Hippocampal formation (tissue), 2 donors: Measurements from ENCODE around the gene EFNA4.

Experiments
- DNase-seq, 2 donors: peaks; one replicate each; lab custom pipeline; 2025; lab: John Stamatoyannopoulos, UW

The EFNA4 gene

DNA sequence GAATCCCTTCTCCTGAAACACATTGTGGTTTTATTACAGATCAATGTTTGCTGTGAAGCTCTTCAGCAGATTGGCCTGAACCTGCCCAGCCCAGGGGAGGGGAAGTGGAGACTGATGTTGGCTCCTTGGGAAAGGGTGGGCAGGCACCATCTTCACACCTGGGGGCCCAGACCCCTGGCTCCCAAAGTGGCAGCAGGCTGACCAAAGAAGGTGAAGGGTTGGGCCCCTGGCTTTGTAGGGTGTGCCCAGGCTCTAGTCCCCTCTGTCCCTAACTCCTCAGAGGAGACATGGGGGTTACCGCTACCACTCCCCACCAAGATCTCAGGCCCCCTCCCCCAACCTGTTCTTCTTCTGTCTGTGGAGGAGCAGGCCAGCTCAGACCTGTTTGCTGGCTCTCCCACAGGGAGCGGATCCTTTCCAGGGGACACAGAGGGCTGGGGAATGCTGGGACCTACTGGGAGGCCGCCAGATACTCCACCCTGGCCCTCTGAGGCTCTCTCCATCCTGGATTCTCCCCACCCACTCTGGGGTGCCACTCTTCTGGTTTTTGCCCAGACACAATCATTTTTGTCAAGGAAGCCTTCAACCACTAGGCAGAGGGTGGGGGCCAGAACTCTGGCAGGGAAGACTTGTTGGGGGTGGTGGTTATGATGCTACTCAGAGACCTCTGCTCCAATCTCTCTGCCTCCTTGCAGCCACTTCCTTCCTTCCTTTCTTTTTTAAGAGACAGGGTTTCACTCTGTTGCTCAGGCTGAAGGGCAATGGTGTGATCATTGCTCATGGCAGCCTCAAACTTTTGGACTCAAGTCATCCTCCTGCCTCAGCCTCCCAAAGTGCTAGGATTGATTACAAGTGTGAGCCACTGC is 10.1 kb downstream of the EFNA4 start:
- DNase-seq: no peak

GRCh38 chr1:155075535-155075934 is 12.0 kb downstream of the EFNA4 start:
- DNase-seq: no peak

DNA sequence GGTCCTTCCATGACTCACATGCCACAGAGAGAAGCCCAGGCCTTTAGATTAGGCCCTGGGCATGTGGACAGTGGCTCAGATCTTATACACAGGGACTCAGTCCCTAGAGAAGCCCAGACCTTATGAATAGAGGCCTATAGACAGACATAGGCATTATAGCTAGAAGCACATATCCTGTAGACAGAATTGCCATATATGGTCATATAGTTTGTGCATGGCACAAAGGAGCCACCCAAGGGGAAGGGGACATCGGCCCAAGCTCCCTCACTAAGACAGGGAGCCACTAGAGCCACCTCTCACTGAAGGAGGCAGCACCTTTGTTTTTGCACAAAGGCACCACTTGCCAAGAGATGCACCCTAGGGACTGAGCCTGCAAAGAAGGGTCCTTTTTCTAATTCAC is 12.8 kb downstream of the EFNA4 start:
- DNase-seq: no peak

- no peak for DNase-seq
Measured at GRCh38 chr1:155077346-155077745, 13.8 kb downstream of the EFNA4 start.

DNA sequence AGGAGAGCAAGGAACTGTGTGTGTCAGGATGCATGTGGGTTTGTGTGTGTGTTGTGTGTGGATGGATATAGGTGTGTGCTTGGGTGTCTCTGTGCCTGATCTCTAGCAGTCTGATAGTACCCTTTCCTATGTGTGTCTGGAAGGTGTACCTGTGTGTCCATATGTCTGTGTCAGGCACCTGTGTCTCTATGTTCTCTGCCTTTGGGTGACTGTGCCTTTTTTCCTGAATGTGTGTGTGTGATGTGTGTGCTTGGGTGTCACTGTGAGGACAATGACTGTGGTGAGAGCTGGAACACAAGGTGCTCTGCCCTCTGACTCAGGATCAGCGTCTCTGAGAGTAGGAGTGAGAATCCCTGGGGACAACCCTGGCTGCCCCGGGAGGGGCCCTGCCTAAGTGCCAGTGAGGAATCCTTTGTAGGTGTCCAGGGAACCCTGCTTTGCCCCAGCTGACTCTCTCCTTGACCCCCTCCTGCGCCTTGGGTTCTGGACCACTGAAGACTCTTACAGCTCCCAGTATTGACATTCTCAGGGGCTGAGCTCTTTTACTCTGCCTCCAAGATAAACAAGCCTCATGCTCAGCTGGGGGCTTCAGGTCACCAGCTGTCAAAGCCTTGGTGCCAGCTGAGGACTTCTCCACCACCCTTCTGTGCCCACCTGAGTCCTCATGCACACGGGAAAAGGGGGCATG is 14.4 kb downstream of the EFNA4 start:
- no peak for DNase-seq

DNA sequence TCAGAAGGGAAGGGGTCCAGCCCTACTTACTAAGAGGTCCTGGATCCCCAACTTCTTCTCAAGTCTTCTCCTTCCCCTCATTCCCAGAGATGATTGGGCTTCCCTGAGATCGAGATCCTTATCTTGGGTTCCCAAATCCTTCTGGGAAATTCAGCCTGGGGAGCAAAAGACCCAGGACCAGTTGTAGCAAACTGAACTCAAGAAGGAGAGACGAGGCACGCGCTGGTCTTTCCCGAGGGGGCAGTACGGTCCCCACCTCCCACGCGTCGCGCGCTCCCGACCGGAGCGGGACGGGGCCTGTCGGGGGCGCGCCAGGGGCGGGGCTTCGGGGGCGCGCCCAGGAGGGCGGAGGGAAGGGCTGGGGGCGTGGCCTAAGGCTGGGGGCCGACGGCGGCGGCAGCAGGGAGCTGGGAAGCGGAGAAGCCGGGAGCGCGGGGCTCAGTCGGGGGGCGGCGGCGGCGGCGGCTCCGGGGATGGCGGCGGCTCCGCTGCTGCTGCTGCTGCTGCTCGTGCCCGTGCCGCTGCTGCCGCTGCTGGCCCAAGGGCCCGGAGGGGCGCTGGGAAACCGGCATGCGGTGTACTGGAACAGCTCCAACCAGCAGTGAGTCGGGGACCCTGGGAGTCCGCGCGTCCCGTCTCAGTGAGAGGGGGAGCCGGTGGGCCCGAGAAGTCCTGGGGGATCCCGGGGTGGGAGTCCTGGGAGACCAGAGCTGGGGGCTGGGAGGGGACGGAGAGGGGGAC is 15.1 kb downstream of the EFNA4 start, which contains the start of gene EFNA3:
EFNA3 (plus strand) TSS at position 369 of the 741 bp plus-strand sequence; CDS start at position 474, 105 bp downstream.
- peak in 1 of 2 donors; percentile 35 for DNase-seq

DNA sequence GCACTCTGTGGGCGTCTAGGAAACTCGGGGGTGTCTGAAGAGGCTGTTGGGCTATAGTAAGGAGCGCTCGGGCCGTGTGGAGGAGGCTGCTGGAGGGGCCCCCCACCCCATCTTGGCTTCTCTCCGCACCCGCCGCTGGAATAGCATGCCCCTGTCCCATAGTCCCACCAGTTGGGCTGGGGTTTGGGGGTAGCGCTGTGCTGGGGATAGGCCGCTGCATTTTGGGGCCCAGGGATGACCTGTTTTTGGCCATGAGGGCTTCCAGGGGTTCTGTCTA is 15.6 kb downstream of the EFNA4 start:
- DNase-seq: no peak

GRCh38 chr1:155079487-155080311 is 16.2 kb downstream of the EFNA4 start:
- DNase-seq: no peak

- no peak for DNase-seq
Measured at GRCh38 chr1:155080312-155081228, 17.0 kb downstream of the EFNA4 start.

DNA sequence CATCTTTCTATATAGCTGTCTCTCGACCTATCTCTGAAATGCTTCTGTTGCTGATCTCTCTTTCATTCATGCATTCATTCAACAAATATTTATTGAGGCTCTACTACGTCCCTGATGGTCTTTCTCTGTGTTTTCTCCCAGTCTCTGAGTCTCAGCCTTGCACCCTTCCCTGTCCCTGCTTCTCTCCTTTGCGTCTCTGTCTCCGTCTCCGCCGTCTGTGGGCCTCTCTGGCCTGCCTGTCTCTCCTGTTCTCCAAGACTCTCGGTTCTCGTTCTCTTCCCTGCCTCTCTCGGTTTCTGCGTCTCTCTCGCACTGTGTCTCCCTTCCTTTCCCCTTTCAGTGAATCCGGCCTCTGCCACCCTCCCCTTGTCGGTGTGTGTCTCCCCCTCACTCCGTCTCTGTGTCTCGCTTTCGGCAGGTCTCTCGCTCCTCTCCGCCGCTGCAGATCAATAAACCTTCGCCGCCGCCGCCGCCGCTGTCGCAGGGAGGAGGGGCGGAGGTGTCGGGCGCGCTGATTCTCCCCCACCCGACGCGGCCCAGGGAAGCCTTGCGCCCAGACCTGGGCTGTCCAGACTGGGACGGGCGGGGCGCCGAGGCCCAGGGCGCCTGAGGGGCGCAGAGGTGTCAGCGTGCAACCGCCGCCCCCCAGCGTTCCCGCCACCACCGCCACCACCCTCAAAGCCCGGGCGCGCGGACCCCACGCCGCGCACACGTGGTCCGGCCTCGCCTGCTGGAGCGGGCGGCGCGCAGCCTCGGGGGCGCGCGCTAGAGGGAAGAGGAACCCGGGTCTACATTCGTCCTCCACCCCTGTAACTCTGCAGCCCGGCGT is 18.1 kb downstream of the EFNA4 start:
- no peak for DNase-seq

GRCh38 chr1:155082301-155083051 is 18.9 kb downstream of the EFNA4 start:
- DNase-seq: no peak

DNA sequence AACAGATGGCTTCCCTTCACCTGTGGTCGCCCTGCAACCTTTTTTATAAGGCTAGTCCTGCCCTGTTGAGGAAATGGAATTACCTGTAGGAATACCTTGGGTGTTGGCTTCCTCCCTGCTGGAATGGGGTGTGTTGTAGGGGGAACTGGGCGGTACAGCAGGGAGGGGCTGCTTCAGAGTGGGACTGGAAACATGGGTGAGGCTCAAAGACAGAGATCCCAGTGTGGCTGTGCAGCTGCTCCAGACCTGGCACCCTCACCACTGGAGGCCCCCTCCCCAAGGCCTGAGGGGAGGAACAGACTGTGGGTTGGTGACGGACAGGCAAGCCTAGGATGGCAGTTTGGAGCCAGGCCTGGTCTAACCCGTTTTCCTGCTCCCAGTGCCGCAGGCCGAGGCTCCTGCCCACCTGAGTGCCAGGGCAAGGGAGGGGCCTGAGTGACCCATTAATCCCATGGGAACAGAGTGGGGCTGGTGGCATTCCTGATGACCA is 19.6 kb downstream of the EFNA4 start:
- DNase-seq: no peak

GRCh38 chr1:155083865-155084721 is 20.6 kb downstream of the EFNA4 start:
- DNase-seq: no peak

DNA sequence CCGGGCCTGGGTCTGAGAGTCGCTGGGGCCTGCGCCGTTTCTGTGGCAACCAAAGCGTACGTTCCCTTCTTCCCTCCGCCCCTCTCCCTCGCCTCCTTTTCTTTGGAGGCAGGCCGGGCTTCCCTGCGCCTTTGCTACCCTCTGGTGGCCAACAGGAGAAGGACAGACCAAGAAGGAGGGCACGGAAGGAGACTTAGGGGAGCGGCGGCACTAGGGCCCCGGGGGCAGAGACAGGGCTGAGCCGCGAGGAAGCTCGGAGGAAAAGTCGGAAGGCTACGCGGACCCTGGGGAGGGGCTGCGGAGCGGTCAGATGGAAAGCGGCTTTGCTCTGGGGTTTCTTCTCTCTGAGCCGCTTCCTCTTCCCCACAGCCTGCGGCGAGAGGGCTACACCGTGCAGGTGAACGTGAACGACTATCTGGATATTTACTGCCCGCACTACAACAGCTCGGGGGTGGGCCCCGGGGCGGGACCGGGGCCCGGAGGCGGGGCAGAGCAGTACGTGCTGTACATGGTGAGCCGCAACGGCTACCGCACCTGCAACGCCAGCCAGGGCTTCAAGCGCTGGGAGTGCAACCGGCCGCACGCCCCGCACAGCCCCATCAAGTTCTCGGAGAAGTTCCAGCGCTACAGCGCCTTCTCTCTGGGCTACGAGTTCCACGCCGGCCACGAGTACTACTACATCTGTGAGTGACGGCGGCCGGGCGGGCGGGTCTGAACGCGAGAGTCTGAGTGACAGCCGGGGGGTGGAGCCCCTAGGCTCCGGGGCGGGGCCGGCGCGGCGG is 21.4 kb downstream of the EFNA4 start:
- peak; percentile 90 to 94 for DNase-seq

- no peak for DNase-seq
Measured at GRCh38 chr1:155085504-155086127, 22.1 kb downstream of the EFNA4 start.

- peak; percentile 14 to 36 for DNase-seq
Measured at GRCh38 chr1:155086128-155086741, 22.7 kb downstream of the EFNA4 start.
